Measurements from ENCODE around the gene AGPAT2.

AGPAT2 gene

GRCh38 chr9:136659861-136660784 is 27.1 kb downstream of the AGPAT2 start:
- Histone ChIP-seq H4K8ac (ENCODE audit: low read depth, low read length) (no peak overlapping the region), H3K27ac (ENCODE audit: low read depth, low read length) (no peak overlapping the region), H3K4me3 (ENCODE audit: low read depth, low read length) (no peak overlapping the region), H3K4ac (ENCODE audit: low read depth, low read length) (no peak overlapping the region), H4K12ac (ENCODE audit: low read depth, low read length) (no peak overlapping the region), H3K9ac (ENCODE audit: low read length) (no peak overlapping the region), H4K91ac (ENCODE audit: low read depth, low read length) (no peak overlapping the region), H2BK12ac (ENCODE audit: low read length) (no peak overlapping the region), H3K79me1 (ENCODE audit: low read length) (peaks cover 1% of the 10 kb centered on the region), H2AFZ (ENCODE audit: insufficient read depth, low read length, poor library complexity) (no peak overlapping the region), H3K27me3 (ENCODE audit: insufficient read depth, low read length) (peaks cover 4% of the 10 kb centered on the region), H3K4me1 (ENCODE audit: control insufficient read depth in 1 of 2, insufficient read depth in 2 of 2, low read length in 2 of 2) (peaks cover 5 to 8% of the 10 kb centered on the region in 2 experiments), H3K79me2 (ENCODE audit: control insufficient read depth, insufficient read depth, low read length, poor library complexity) (no peaks in the 10 kb centered on the region), H3K9me3 (ENCODE audit: insufficient read depth, low read depth, low read length) (peaks cover 2% of the 10 kb centered on the region), H2BK120ac (ENCODE audit: insufficient read depth, low read length, poor library complexity) (no peak overlapping the region), H3K36me3 (ENCODE audit: control insufficient read depth in 1 of 2, insufficient read depth in 2 of 2, low read length in 2 of 2) (no peaks in the 10 kb centered on the region), H3K18ac (ENCODE audit: low read length) (no peak overlapping the region), H3K4me2 (ENCODE audit: low read length) (no peak overlapping the region), H3K14ac (ENCODE audit: low read length) (no peak overlapping the region), H2BK5ac (ENCODE audit: low read depth, low read length, poor library complexity) (no peak overlapping the region), H2AK5ac (ENCODE audit: low read length) (no peak overlapping the region), H3K23ac (ENCODE audit: low read length) (no peak overlapping the region)
- DNase-seq: no peak
- WGBS (ENCODE audit: extremely low coverage, insufficient coverage, insufficient read length): no CpG with 5 or more reads among the region's 21 CpGs

GRCh38 chr9:136658849-136659535 is 28.3 kb downstream of the AGPAT2 start:
- no peak overlapping the region for H2AFZ ChIP-seq (ENCODE audit: insufficient read depth, low read length, poor library complexity)

GRCh38 chr9:136657974-136658848 is 29.0 kb downstream of the AGPAT2 start:
- H3K14ac ChIP-seq (ENCODE audit: low read length): no peak overlapping the region
- no peak overlapping the region for H3K4me3 ChIP-seq (ENCODE audit: low read depth, low read length)
- H3K4me2 ChIP-seq (ENCODE audit: low read length): no peak overlapping the region
- no peak overlapping the region for H2BK120ac ChIP-seq (ENCODE audit: insufficient read depth, low read length, poor library complexity)
- no peak overlapping the region for H4K91ac ChIP-seq (ENCODE audit: low read depth, low read length)
- no peak overlapping the region for H2BK12ac ChIP-seq (ENCODE audit: low read length)
- WGBS (ENCODE audit: extremely low coverage, insufficient coverage, insufficient read length): no CpG with 5 or more reads among the region's 31 CpGs
- peaks cover 2% of the 10 kb centered on the region for H3K9me3 ChIP-seq (ENCODE audit: insufficient read depth, low read depth, low read length)
- H3K27me3 ChIP-seq (ENCODE audit: insufficient read depth, low read length): no peaks in the 10 kb centered on the region
- no peak overlapping the region for H2AFZ ChIP-seq (ENCODE audit: insufficient read depth, low read length, poor library complexity)
- no peak overlapping the region for H3K23ac ChIP-seq (ENCODE audit: low read length)
- no peak overlapping the region for H3K18ac ChIP-seq (ENCODE audit: low read length)
- H3K79me1 ChIP-seq (ENCODE audit: low read length): no peaks in the 10 kb centered on the region
- H3K4ac ChIP-seq (ENCODE audit: low read depth, low read length): no peak overlapping the region
- no peak overlapping the region for H3K27ac ChIP-seq (ENCODE audit: low read depth, low read length)
- H4K12ac ChIP-seq (ENCODE audit: low read depth, low read length): no peak overlapping the region
- H3K9ac ChIP-seq (ENCODE audit: low read length): no peak overlapping the region
- no peaks in the 10 kb centered on the region for H3K36me3 ChIP-seq (ENCODE audit: control insufficient read depth in 1 of 2, insufficient read depth in 2 of 2, low read length in 2 of 2)
- peaks cover 3 to 8% of the 10 kb centered on the region in 2 experiments for H3K4me1 ChIP-seq (ENCODE audit: control insufficient read depth in 1 of 2, insufficient read depth in 2 of 2, low read length in 2 of 2)
- no peak overlapping the region for H4K8ac ChIP-seq (ENCODE audit: low read depth, low read length)
- H2BK5ac ChIP-seq (ENCODE audit: low read depth, low read length, poor library complexity): no peak overlapping the region
- H3K79me2 ChIP-seq (ENCODE audit: control insufficient read depth, insufficient read depth, low read length, poor library complexity): no peaks in the 10 kb centered on the region
- no peak for DNase-seq
- no peak overlapping the region for H2AK5ac ChIP-seq (ENCODE audit: low read length)

More at GRCh38 chr9:136658849-136659535, 28.3 kb downstream of the AGPAT2 start:
- Histone ChIP-seq H3K79me2 (ENCODE audit: control insufficient read depth, insufficient read depth, low read length, poor library complexity) (no peaks in the 10 kb centered on the region), H3K36me3 (ENCODE audit: control insufficient read depth in 1 of 2, insufficient read depth in 2 of 2, low read length in 2 of 2) (no peaks in the 10 kb centered on the region), H4K8ac (ENCODE audit: low read depth, low read length) (no peak overlapping the region), H4K12ac (ENCODE audit: low read depth, low read length) (no peak overlapping the region), H3K4ac (ENCODE audit: low read depth, low read length) (no peak overlapping the region), H3K23ac (ENCODE audit: low read length) (no peak overlapping the region), H3K79me1 (ENCODE audit: low read length) (no peaks in the 10 kb centered on the region), H4K91ac (ENCODE audit: low read depth, low read length) (no peak overlapping the region), H2BK12ac (ENCODE audit: low read length) (no peak overlapping the region), H3K18ac (ENCODE audit: low read length) (no peak overlapping the region), H3K27ac (ENCODE audit: low read depth, low read length) (no peak overlapping the region), H3K14ac (ENCODE audit: low read length) (no peak overlapping the region), H3K4me1 (ENCODE audit: control insufficient read depth in 1 of 2, insufficient read depth in 2 of 2, low read length in 2 of 2) (peaks cover 3 to 8% of the 10 kb centered on the region in 2 experiments), H2BK5ac (ENCODE audit: low read depth, low read length, poor library complexity) (no peak overlapping the region), H3K9ac (ENCODE audit: low read length) (no peak overlapping the region), H3K9me3 (ENCODE audit: insufficient read depth, low read depth, low read length) (peaks cover 2% of the 10 kb centered on the region), H3K4me2 (ENCODE audit: low read length) (no peak overlapping the region), H2BK120ac (ENCODE audit: insufficient read depth, low read length, poor library complexity) (no peak overlapping the region), H3K27me3 (ENCODE audit: insufficient read depth, low read length) (no peaks in the 10 kb centered on the region), H2AK5ac (ENCODE audit: low read length) (no peak overlapping the region), H3K4me3 (ENCODE audit: low read depth, low read length) (no peak overlapping the region)
- no CpG with 5 or more reads among the region's 37 CpGs for WGBS (ENCODE audit: extremely low coverage, insufficient coverage, insufficient read length)
- no peak for DNase-seq
